ENCODE data around the gene ABLIM2. TPM values are rescaled to one million over a fixed set of nuclear protein-coding genes. Genes with fewer than 3 reads are reported as not detected.

ABLIM2 gene
- total RNA-seq, 1 experiment from 2014 or later = 1.0 TPM

DNA sequence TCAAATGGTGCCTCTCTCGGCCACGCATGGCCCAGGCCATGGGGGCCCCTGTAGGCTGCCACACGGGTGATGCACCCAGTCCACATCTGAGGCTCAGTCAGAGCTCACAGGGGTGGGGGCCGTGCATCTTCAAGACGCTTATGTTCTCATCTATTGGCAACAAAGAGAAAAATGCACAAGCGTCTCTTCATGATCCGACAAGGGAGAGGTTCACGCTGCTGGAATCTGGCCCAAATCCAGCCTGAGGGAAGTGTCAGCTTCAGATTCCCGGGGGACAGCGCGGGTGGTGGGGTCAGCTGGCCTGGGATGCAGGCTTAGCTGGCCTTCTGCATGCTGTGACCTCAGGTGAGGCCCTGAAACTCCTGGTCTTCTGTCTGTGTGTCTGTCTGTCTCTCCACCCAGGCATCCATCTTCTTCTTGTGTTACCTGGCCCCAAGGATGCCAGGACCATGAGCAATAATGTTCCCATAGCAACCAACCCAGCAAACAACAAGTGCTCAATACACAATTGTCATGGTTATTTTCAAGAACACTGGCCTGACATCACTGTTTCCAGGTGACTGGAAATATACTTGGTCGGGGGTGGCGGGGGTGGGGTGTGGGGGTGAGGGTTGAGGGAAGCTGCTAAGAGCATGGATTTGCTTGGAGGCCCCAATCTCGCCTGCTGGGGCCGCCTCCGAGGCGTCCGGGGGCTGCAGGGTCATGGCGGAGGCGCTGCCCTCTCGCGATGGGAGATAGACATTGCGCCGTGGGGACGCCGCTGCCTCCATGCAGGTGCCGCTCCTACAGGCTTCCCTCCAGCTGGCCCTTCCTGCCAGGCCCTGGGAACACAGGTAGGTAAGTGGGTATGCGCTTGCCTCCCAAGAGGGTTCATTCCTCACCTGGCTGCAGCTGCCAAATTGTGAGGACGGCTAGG lies 48.3 kb downstream of the ABLIM2 start:
- H2BK5ac ChIP-seq (ENCODE audit: insufficient read length, low read length) = no peak overlapping the region
- no peaks in the 10 kb centered on the region for H3K27me3 ChIP-seq (ENCODE audit: insufficient read depth, low read length)
- H3K4me2 ChIP-seq (ENCODE audit: insufficient read depth, insufficient read length, low read length) = no peak overlapping the region
- H2BK120ac ChIP-seq (ENCODE audit: low read depth, low read length, poor library complexity, severe bottlenecking) = peak overlapping the region; percentile 84
- H3K4me1 ChIP-seq (ENCODE audit: insufficient read depth, low read length) = no peaks in the 10 kb centered on the region; the same call in 1 of the 2 replicates
- H4K20me1 ChIP-seq (ENCODE audit: control insufficient read depth, insufficient read depth, insufficient read length) = no peaks in the 10 kb centered on the region
- no peaks in the 10 kb centered on the region for H3K23me2 ChIP-seq (ENCODE audit: insufficient read length, low read depth, low read length, poor library complexity, severe bottlenecking)
- no peak overlapping the region for H3K9ac ChIP-seq (ENCODE audit: extremely low read depth, insufficient read length, low read length)
- no peak overlapping the region for H2AFZ ChIP-seq (ENCODE audit: low read length)
- H3K56ac ChIP-seq (ENCODE audit: insufficient read length, low read depth, low read length) = no peak overlapping the region
- peak overlapping the region; percentile 1 for H2BK20ac ChIP-seq (ENCODE audit: low read depth, low read length, poor library complexity, severe bottlenecking)
- TF ChIP-seq, protein P1, sequence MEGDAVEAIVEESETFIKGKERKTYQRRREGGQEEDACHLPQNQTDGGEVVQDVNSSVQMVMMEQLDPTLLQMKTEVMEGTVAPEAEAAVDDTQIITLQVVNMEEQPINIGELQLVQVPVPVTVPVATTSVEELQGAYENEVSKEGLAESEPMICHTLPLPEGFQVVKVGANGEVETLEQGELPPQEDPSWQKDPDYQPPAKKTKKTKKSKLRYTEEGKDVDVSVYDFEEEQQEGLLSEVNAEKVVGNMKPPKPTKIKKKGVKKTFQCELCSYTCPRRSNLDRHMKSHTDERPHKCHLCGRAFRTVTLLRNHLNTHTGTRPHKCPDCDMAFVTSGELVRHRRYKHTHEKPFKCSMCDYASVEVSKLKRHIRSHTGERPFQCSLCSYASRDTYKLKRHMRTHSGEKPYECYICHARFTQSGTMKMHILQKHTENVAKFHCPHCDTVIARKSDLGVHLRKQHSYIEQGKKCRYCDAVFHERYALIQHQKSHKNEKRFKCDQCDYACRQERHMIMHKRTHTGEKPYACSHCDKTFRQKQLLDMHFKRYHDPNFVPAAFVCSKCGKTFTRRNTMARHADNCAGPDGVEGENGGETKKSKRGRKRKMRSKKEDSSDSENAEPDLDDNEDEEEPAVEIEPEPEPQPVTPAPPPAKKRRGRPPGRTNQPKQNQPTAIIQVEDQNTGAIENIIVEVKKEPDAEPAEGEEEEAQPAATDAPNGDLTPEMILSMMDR (conservative IDR thresholded peaks at IDR 0.05) = peak; percentile 73
- H3K36me3 Mint-ChIP-seq (ENCODE audit: insufficient read depth in 1 of 3, low read depth in 3 of 3) = no peaks in the 10 kb centered on the region; a peak in 1 of 7 replicates
- no peak overlapping the region for H2AK5ac ChIP-seq (ENCODE audit: insufficient read length, low read length)
- peak overlapping the region; percentile 55 for H3T11ph ChIP-seq (ENCODE audit: low read length)
- no peak overlapping the region for H2BK15ac ChIP-seq (ENCODE audit: low read depth, low read length)
- H3K9me3 Mint-ChIP-seq = peaks cover 0 to 2% of the 10 kb centered on the region in 2 experiments; a peak in 2 of 5 replicates
- peak overlapping the region; percentile 97 for H3K18ac ChIP-seq (ENCODE audit: insufficient read length, low read depth, low read length)
- H3K27ac ChIP-seq (ENCODE audit: insufficient read length, low read depth, low read length) = no peak overlapping the region
- H4K91ac ChIP-seq (ENCODE audit: insufficient read length, low read depth, low read length) = peak overlapping the region; percentile 97
- H3K79me2 ChIP-seq (ENCODE audit: insufficient read depth, low read length) = no peaks in the 10 kb centered on the region
- peak; percentile 93 for DNase-seq
- H3K9me3 ChIP-seq (ENCODE audit: control insufficient read depth, low read depth, low read length) = no peaks in the 10 kb centered on the region
- H3K4ac ChIP-seq (ENCODE audit: low read depth, low read length) = peak overlapping the region; percentile 78
- H3K27me3 Mint-ChIP-seq (ENCODE audit: low read depth) = peaks cover 4% of the 10 kb centered on the region
- H3K4me3 Mint-ChIP-seq = peak overlapping the region in 1 of 2 experiments; percentile 12; a peak in 2 of 5 replicates
- WGBS (ENCODE audit: extremely low coverage, insufficient read length, low lambda C conversion rate) = no CpG with 5 or more reads among the region's 29 CpGs
- peak overlapping the region; percentile 95 for H3K14ac ChIP-seq (ENCODE audit: insufficient read depth, low read length)
- no peaks in the 10 kb centered on the region for H3K79me1 ChIP-seq (ENCODE audit: insufficient read depth, low read depth, low read length, poor library complexity, severe bottlenecking)
- peak overlapping the region; percentile 89 to 99 (median 96) for H3K27ac Mint-ChIP-seq
- H3K4me1 Mint-ChIP-seq = peaks cover 35 to 37% of the 10 kb centered on the region in 2 experiments
- no peak overlapping the region for H3K23ac ChIP-seq (ENCODE audit: insufficient read length, low read depth, low read length)
- H4K5ac ChIP-seq (ENCODE audit: insufficient read length, low read depth, low read length) = peak overlapping the region; percentile 5
- no peak overlapping the region for H4K8ac ChIP-seq (replicated peaks; ENCODE audit: insufficient read length, low read depth, low read length)
- H2BK12ac ChIP-seq (ENCODE audit: insufficient read length, low read depth, low read length) = peak overlapping the region; percentile 24
